Measurements from ENCODE around the gene COPB2. TPM values are rescaled to one million over a fixed set of nuclear protein-coding genes. Genes with fewer than 3 reads are reported as not detected.

COPB2 gene
- total RNA-seq, 1 donor from 2014 or later = 60.0 TPM

GRCh38 chr3:139309880-139310279 lies 79.6 kb downstream of the COPB2 start:
- ATAC-seq = no peak
- no peak for DNase-seq (ENCODE audit: low spot score)

- no peak for DNase-seq (ENCODE audit: low spot score)
- ATAC-seq = no peak
Measured at GRCh38 chr3:139309061-139309591, 80.3 kb downstream of the COPB2 start.

GRCh38 chr3:139308560-139308959 lies 80.9 kb downstream of the COPB2 start:
- DNase-seq (ENCODE audit: low spot score) (no peak), ATAC-seq (no peak)

- ATAC-seq (no peak), DNase-seq (ENCODE audit: low spot score) (no peak)
Measured at GRCh38 chr3:139307601-139308555, 81.6 kb downstream of the COPB2 start.

Other genes starting within 250 kb of the COPB2 start
- 29.9 TPM for gene MRPS22, start 45.6 kb downstream of the COPB2 start, total RNA-seq
- not detected for gene RBP2, start 86.9 kb upstream of the COPB2 start, total RNA-seq
- 29.8 TPM for gene RBP1, start 150.1 kb upstream of the COPB2 start, total RNA-seq